GM12878 (cell line): ENCODE measurements around the gene OLA1.

ENCODE experiments used
- BCL11A ChIP-seq: IDR thresholded peaks from 2 replicates; pipeline ENCODE4 v1.6.1; 2011; ENCODE audit warnings: low read depth, low read length
- HDGF ChIP-seq: fragments of 450-650 bp; IDR thresholded peaks from 2 replicates; pipeline ENCODE4 v1.6.1; 2016; ENCODE audit warnings: antibody characterized with exemption
- JUND ChIP-seq: IDR thresholded peaks from 2 replicates; pipeline ENCODE4 v1.6.1; 2012; ENCODE audit warnings: low read depth, mild to moderate bottlenecking, low read length, improper control_type of control experiment, moderate library complexity
- SIN3A ChIP-seq: IDR thresholded peaks from 2 replicates; pipeline ENCODE4 v1.6.1; 2012; ENCODE audit warnings: low read depth, low read length, improper control_type of control experiment
- SMC3 ChIP-seq: IDR thresholded peaks from 2 replicates; pipeline ENCODE4 v1.6.1; 2011; ENCODE audit warnings: low read length, improper control_type of control experiment, borderline replicate concordance
- SP1 ChIP-seq: IDR thresholded peaks from one replicate; pipeline ENCODE4 v1.6.1; 2011; ENCODE audit warnings: low read depth, low read length
- TBL1XR1 ChIP-seq: IDR thresholded peaks from 2 replicates; pipeline ENCODE4 v1.6.1; 2012; ENCODE audit warnings: low read depth, low read length, improper control_type of control experiment
- ZNF274 ChIP-seq: IDR thresholded peaks from one replicate; pipeline ENCODE4 v1.8.0; 2011; ENCODE audit not compliant: insufficient read length, insufficient read depth
- ZNF384 ChIP-seq: IDR thresholded peaks from 2 replicates; pipeline ENCODE4 v1.6.1; 2012; ENCODE audit warnings: low read depth, mild to moderate bottlenecking, low read length, improper control_type of control experiment, borderline replicate concordance
- TF ChIP-seq, protein P1 (sequence below): fragments of 450-650 bp; IDR thresholded peaks from 2 replicates; pipeline ENCODE4 v1.6.1; 2017; ENCODE audit warnings: mild to moderate bottlenecking
- TF ChIP-seq, protein P2 (sequence below): fragments of 150-350 bp; IDR thresholded peaks from 2 replicates; pipeline ENCODE4 v1.6.1; 2016; ENCODE audit warnings: low read depth, low read length
- TF ChIP-seq, protein P3 (sequence below), 3 experiments: IDR thresholded peaks in 2 of 3; conservative IDR thresholded peaks in 1 of 3; 2 replicates each; pipeline ENCODE4 v1.5.1; 2011; ENCODE audit warnings: low read depth in 3 of 3, low read length in 3 of 3, mild to moderate bottlenecking in 3 of 3, control low read depth in 2 of 3, moderate library complexity in 2 of 3, inconsistent platforms in 1 of 3, mixed read lengths in 1 of 3; ENCODE audit not compliant: control insufficient read depth in 2 of 3, insufficient read depth in 1 of 3; ENCODE audit errors: extremely low read depth in 1 of 3

DNA sequence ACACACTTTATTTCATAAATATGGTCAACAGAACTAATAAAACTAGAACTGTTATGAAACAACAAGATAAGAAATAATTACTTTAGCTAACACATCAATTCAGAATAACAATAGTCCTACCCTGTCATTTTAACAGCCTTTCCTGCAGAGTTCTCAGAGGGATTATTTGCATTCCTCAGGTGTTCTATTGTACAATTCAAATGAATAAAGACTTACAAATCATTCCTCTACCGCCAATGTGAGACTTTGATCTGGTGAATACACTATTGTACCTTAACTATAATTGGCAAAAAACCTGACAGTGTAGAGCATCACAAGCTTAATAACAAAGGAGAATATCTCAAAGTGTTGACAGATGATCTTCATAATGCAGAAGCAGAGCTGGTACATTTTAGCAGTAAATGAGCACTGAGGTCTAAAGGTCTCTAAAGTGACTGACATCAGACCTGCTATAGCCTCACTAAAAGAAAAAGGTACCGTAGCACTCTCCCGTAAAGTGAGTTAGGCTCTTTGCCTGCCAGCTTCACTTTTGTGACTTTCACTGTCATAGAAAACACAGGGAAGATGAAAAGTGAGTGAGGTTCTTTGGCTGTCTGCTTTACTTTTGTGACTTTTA is 164.4 kb downstream of the OLA1 start:
- TF ChIP-seq SMC3 (no peak), SIN3A (no peak), ZNF384 (no peak), BCL11A (no peak), SP1 (no peak), HDGF (no peak), JUND (no peak), TBL1XR1 (no peak), ZNF274 (no peak)
- TF ChIP-seq, protein P1, sequence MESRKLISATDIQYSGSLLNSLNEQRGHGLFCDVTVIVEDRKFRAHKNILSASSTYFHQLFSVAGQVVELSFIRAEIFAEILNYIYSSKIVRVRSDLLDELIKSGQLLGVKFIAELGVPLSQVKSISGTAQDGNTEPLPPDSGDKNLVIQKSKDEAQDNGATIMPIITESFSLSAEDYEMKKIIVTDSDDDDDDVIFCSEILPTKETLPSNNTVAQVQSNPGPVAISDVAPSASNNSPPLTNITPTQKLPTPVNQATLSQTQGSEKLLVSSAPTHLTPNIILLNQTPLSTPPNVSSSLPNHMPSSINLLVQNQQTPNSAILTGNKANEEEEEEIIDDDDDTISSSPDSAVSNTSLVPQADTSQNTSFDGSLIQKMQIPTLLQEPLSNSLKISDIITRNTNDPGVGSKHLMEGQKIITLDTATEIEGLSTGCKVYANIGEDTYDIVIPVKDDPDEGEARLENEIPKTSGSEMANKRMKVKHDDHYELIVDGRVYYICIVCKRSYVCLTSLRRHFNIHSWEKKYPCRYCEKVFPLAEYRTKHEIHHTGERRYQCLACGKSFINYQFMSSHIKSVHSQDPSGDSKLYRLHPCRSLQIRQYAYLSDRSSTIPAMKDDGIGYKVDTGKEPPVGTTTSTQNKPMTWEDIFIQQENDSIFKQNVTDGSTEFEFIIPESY = no peak
- TF ChIP-seq, protein P2, sequence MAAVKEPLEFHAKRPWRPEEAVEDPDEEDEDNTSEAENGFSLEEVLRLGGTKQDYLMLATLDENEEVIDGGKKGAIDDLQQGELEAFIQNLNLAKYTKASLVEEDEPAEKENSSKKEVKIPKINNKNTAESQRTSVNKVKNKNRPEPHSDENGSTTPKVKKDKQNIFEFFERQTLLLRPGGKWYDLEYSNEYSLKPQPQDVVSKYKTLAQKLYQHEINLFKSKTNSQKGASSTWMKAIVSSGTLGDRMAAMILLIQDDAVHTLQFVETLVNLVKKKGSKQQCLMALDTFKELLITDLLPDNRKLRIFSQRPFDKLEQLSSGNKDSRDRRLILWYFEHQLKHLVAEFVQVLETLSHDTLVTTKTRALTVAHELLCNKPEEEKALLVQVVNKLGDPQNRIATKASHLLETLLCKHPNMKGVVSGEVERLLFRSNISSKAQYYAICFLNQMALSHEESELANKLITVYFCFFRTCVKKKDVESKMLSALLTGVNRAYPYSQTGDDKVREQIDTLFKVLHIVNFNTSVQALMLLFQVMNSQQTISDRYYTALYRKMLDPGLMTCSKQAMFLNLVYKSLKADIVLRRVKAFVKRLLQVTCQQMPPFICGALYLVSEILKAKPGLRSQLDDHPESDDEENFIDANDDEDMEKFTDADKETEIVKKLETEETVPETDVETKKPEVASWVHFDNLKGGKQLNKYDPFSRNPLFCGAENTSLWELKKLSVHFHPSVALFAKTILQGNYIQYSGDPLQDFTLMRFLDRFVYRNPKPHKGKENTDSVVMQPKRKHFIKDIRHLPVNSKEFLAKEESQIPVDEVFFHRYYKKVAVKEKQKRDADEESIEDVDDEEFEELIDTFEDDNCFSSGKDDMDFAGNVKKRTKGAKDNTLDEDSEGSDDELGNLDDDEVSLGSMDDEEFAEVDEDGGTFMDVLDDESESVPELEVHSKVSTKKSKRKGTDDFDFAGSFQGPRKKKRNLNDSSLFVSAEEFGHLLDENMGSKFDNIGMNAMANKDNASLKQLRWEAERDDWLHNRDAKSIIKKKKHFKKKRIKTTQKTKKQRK = no peak
- TF ChIP-seq, protein P3, sequence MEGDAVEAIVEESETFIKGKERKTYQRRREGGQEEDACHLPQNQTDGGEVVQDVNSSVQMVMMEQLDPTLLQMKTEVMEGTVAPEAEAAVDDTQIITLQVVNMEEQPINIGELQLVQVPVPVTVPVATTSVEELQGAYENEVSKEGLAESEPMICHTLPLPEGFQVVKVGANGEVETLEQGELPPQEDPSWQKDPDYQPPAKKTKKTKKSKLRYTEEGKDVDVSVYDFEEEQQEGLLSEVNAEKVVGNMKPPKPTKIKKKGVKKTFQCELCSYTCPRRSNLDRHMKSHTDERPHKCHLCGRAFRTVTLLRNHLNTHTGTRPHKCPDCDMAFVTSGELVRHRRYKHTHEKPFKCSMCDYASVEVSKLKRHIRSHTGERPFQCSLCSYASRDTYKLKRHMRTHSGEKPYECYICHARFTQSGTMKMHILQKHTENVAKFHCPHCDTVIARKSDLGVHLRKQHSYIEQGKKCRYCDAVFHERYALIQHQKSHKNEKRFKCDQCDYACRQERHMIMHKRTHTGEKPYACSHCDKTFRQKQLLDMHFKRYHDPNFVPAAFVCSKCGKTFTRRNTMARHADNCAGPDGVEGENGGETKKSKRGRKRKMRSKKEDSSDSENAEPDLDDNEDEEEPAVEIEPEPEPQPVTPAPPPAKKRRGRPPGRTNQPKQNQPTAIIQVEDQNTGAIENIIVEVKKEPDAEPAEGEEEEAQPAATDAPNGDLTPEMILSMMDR (IDR thresholded peaks at IDR 0.05 in 2 of 3, conservative IDR thresholded peaks at IDR 0.05 in 1 of 3; ENCODE audit: control insufficient read depth in 2 of 3, extremely low read depth in 1 of 3, insufficient read depth in 1 of 3, low read depth in 3 of 3, low read length in 3 of 3) = no peak
